Left ventricle myocardium superior (tissue), 1 donor: ENCODE results near the gene BNC2. TPM values are rescaled to one million over a fixed set of nuclear protein-coding genes. Genes with fewer than 3 reads are reported as not detected.

Experiments
- ATAC-seq: fragments of 200-7000 bp; cut with Tn5 transposase; one replicate; pipeline ENCODE4 v1.9.1; 2020; ENCODE audit warnings: mild to moderate bottlenecking, moderate library complexity
- DNase-seq: peaks from one replicate; pipeline ENCODE4 v3.0.0-alpha.2; 2020
- intact Hi-C: fragments of 100-400 bp; cut with micrococcal nuclease; formaldehyde crosslinking; loops from one replicate; pipeline ENCODE4 v1.11.0; 2022
- total RNA-seq: library from RNA; stranded (reverse); fragmentation: NEBNext Ultra II Directional; extraction: Animal tissue kit (Norgen Biotek cat#: 25700); gene quantifications from one replicate; pipeline ENCODE4 v1.2.1, GENCODE V29; 2021
- donor health status: DM: no; HTN: yes; CAD: no; lungs with severe emphysema.

BNC2 gene
- total RNA-seq, 1 donor from 2014 or later, result 6.3 TPM

GRCh38 chr9:16869882-16870595 lies 431 bp downstream of the BNC2 start:
- ATAC-seq (peak; percentile 39), DNase-seq (peak; percentile 32)
- intact Hi-C loops, result no loop called here

DNA sequence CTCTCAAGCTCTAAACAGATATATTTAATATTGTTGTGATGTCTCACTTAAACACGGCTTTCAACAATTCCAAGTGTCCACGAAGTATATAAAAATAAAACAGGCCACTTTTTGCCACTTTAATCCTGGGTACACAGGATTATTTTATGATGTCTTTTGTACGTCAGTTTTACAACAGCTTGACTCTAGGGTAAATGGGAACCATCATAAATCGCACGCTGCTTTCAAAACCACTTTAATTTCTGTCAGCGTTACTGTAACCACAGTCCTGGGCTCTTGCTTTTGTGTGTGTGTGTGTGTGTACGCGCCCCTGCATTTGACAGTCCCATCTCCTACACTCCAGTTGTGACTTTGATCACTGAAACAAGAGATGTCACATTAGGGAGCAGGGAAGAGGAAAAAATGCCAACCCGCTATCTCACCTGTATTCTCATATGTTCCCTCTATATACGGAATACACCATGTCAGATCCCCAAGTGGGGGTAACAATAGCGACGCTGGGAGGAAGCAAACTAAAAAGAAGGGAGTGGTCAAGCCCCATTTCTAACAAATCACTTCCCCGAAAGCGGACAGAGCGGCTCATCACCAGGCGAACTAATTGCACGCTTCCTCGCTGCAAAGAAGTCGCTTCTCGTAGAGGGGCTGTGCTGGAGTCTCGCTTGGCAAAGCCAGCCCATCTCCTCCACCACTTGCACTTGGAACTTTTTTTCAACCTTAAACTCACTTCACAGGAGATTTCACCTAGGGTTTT lies 1.2 kb downstream of the BNC2 start:
- intact Hi-C loops, result no loop called here
- no peak for DNase-seq
- ATAC-seq, result peak; percentile 18

DNA sequence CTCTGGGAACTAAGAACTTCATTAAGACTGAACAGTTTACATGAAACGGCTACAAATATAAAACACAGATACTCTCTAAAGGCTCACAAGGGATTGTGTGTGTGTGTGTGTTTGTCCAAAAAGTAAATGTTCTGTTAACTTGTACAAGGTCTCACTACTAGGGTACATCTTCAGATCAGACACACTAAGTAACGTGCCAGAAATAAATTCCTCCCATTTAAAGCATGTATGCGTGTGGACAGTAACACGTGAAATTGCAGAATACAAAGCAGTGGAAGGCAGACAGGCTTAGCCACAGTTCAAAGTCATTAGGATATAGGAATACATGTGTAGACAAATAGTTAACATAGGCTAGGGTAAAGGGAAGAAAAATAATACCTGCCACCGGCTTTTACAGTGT lies 1.8 kb downstream of the BNC2 start:
- no peak for DNase-seq
- ATAC-seq, result no peak
- intact Hi-C loops, result no loop called here

DNA sequence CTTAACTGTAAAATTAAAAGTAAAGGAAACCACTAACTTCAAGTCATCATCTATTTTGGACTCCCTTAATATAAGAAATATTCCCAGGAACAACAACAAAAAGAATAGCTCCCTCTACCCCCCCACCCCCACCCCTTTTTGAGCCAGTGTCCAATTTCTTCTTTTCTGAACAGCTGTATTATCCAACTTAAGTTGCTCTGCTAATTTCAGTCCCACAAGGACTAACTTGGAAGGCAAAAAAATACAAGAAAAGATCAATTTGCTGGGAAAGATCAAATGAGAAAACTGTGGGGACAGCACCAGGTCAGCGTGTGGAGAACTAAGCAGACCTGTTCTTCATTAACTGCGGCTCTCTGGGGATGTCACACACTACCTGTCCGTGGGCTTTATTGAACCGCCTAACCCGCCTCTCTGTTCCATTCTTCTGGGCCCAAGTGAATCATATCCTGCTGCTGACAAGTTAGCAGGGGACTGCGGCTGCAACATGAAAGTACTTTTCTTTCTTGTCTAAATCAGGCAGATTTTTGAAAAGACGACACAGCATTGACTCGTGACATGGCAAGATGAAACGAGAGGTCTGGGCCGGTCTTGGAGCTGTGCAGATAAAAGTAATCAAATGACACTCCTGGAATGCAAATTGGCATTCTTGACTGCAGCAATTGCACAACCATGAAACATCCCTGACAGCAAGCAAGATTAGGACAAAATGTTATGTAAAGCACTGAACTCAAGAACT lies 2.7 kb downstream of the BNC2 start:
- intact Hi-C loops, result no loop called here
- DNase-seq, result no peak
- ATAC-seq, result peak; percentile 47

GRCh38 chr9:16866587-16866986 lies 3.9 kb downstream of the BNC2 start:
- intact Hi-C loops, result no loop called here
- ATAC-seq, result no peak
- DNase-seq, result no peak

DNA sequence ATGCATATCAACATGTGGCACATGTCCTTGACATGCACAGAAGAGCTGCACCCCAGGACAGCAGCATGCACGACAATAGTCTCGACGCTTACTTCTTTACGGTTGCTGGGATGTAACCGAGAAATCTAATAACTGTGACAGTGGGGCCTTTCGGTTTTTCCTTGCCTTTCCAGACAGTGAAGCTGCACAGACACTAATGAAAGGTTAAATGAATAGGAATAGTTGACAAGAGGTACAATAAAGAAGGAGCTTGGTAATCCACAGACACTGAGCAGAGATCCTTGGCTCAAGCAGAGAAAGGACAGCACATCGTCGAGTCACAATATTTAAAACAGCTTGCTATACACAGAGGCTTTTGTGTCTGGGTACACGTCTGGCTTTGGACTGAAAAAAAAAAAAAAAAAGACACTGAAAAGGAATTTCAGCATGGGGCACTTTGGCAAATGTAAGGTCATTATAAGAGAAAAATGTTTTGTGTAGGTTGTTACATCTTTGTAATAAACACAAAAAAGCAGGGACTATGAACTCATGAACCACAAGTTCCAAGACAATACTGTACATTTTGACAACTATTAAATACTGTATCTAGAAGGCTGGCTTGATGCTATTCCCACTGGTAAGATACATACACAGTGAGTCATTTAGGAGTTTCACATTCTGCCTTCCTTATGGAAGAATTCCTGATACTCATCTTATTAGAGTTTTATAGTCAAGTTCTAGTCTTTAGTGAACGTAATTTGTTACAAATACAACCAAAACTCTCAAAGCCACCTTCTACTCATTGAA lies 5.6 kb downstream of the BNC2 start:
- no peak for ATAC-seq
- intact Hi-C loops, result no loop called here
- no peak for DNase-seq

DNA sequence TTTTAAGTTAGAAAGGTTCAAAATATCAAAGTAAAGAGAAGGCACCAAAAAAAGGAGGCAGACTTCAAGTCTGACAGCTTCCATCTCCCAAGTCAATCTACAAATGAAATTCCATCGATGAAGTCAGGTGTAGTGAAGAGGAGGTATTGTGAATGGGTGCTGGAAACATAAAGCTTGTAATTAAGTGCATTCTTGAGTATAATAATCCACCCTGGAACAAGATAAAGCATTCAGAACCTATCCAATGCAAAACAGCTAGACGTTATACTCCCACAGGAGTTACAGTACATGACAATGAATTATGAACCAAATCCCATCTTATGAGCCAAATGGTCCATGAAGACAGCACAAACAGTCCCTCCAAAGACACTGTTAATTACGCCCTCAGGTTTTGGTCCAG lies 22.3 kb downstream of the BNC2 start:
- intact Hi-C loops, result no loop called here
- ATAC-seq, result no peak

GRCh38 chr9:16846986-16847385 lies 23.5 kb downstream of the BNC2 start:
- DNase-seq (no peak), ATAC-seq (no peak)
- intact Hi-C loops, result no loop called here

More for the DNA sequence above, 22.3 kb downstream of the BNC2 start:
- no peak for DNase-seq

GRCh38 chr9:16846367-16846766 lies 24.1 kb downstream of the BNC2 start:
- no peak for ATAC-seq
- no peak for DNase-seq
- intact Hi-C loops, result no loop called here

GRCh38 chr9:16834817-16835216 lies 35.7 kb downstream of the BNC2 start:
- ATAC-seq (no peak), DNase-seq (no peak)
- intact Hi-C loops, result no loop called here

DNA sequence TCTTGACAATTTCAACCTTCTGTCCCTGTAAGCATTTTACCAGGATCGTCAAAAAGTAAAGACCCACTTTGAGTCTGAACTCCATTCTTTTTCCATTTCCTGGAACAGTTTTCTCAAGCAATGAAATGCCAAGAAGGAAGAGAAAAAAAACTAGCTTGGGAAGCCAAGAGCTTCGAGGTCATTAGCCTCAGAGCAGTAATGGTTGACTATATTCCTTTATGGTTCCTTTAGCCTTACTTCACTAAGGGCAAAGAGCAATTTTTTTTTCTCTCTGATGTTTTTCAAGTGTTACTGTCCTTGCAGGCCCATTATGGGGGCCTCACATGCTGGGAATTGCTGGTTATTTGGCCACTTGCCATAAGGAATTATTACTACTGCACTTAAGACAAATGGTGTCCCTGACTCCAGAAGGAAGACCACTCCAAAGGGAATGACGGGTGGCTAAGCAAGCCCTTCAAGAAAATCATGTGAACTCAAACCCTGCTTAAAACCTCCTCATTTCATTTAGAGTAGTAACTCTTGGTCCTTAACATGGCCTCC lies 37.1 kb downstream of the BNC2 start:
- no peak for DNase-seq
- intact Hi-C loops, result no loop called here
- ATAC-seq, result no peak

- no peak for DNase-seq
- intact Hi-C loops, result no loop called here
Measured at GRCh38 chr9:16832101-16832500, 38.4 kb downstream of the BNC2 start.

GRCh38 chr9:16830806-16831205 lies 39.7 kb downstream of the BNC2 start:
- no peak for DNase-seq
- intact Hi-C loops, result no loop called here
- no peak for ATAC-seq

More at GRCh38 chr9:16832101-16832500, 38.4 kb downstream of the BNC2 start:
- no peak for ATAC-seq

DNA sequence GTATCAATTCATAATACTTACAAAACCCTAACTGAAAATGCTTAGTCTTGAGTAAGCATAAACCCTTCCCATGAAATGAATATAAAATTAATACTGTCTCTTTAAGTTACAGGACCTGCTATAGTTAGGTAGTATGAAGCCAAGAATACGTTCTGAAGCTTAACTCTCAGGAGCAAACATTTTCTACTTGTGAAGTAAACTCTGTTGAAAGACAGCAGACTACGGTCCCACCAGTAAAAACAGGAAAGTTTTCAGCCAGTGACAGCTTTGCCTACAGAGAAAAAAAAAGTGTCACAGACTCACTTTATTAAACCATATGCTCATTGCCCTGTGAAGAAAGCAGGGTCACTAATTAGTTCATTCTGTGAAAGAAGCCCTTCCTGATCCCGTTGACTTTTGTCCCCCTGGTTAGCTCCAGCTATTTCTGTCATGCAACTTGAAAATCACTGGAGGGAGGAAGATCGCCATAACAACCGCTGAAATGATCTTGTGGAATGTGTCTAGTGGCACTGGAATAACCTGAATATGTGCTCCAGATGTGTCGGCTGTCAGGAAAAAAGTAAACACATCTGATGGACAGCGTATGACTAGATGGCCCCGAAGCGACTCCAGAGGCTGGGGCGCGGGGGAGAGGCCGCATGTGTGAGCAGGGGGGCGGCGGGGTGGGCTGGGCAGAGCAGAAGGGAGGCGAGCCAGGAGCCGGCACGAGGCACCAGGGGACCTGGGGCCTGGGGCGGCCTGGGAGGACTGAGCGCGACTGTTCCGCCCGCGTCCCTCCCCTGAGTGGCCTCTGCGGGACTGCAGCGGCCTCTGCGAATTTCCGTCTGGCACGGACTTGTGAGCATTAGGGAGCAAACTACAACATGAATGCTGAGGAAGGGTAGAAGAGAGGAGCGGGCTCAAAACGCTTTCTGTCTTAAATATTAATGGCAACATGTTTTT lies 41.9 kb downstream of the BNC2 start:
- ATAC-seq (peak; percentile 84), DNase-seq (peak; percentile 61)
- intact Hi-C loops, result no loop called here

- DNase-seq (no peak), ATAC-seq (no peak)
- intact Hi-C loops, result no loop called here
Measured at GRCh38 chr9:16825971-16826625, 44.4 kb downstream of the BNC2 start.

GRCh38 chr9:16825331-16825725 lies 45.1 kb downstream of the BNC2 start:
- ATAC-seq (peak; percentile 12), DNase-seq (no peak)
- intact Hi-C loops, result no loop called here

DNA sequence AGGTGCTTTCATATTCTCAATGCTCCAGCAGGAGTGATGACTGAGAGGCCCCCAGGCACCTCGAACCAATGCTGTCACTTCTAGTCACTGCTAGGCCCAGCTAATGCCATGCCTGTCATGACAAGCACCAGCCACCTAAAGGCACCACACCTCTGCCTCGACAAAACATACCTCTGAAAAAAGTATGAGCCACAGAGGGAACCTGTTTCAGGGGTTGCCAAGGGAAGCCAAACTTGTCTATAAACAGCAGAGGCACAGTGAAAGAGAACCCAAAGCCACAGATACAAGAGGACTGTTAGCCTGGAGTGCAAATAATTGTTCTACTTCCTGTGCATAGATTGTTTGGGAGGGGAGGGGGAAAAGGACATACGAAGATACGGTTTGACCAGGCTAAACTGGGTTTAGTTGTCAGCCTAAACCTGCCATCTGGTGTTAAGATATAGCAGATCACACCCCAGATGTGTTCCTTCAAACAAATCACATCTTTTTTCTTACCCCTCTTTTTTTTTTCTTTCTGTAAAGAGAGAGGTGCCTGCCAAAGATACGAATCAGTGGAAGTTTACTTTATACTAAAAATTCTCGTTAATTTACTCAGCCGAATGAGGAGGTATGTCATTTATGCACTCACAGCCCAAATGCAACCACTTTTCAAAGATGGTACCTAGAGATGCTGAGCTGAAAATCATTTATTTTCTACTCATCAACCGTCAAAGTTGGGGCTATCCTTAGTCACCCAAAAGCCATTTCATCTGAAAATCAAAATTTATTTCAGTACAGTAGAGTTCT lies 45.7 kb downstream of the BNC2 start:
- DNase-seq (no peak), ATAC-seq (no peak)
- intact Hi-C loops, result no loop called here
